Measurements from ENCODE around the gene SCUBE1. TPM values are rescaled to one million over a fixed set of nuclear protein-coding genes. Genes with fewer than 3 reads are reported as not detected.
A peak's percentile ranks its signal among the peaks of the same experiment; 100 is the strongest.

SCUBE1 gene
- total and polyA plus RNA-seq, 4 donors = 1.6 to 7.9 (median 5.0) TPM

- no peaks in the 10 kb centered on the region for H3K27me3 ChIP-seq (ENCODE audit: control insufficient read depth in 3 of 3, insufficient read depth in 3 of 3, low read length in 2 of 3)
- H3K27ac ChIP-seq (ENCODE audit: low read depth in 1 of 2, low read length in 1 of 2) = no peak overlapping the region
- H3K9ac ChIP-seq (ENCODE audit: insufficient read depth in 1 of 2, low read length in 2 of 2) = no peak overlapping the region
- TF ChIP-seq CTCF (IDR thresholded peaks at IDR 0.05; ENCODE audit: control extremely low read depth, extremely low read depth) = no peak
- H3K36me3 ChIP-seq (ENCODE audit: control insufficient read depth in 4 of 4, insufficient read depth in 4 of 4, low read length in 4 of 4) = no peaks in the 10 kb centered on the region
- DNase-seq (no peak), ATAC-seq (ENCODE audit: insufficient read depth, low FRiP score) (no peak)
- no peaks in the 10 kb centered on the region for H3K9me3 ChIP-seq (ENCODE audit: control insufficient read depth in 4 of 4, insufficient read depth in 3 of 4, low read length in 3 of 4)
- H3K4me3 ChIP-seq = no peak overlapping the region
- H3K4me1 ChIP-seq (ENCODE audit: control insufficient read depth in 5 of 5, insufficient read depth in 5 of 5, low read length in 5 of 5) = peaks cover 0 to 13% (median 0%) of the 10 kb centered on the region in 5 donors
Measured at GRCh38 chr22:43191831-43192230, 151.3 kb downstream of the SCUBE1 start.

- DNase-seq (no peak), ATAC-seq (ENCODE audit: insufficient read depth, low FRiP score) (no peak)
- TF ChIP-seq CTCF (IDR thresholded peaks at IDR 0.05; ENCODE audit: control extremely low read depth, extremely low read depth) = no peak
- H3K4me3 ChIP-seq = no peak overlapping the region
- no peaks in the 10 kb centered on the region for H3K36me3 ChIP-seq (ENCODE audit: control insufficient read depth in 4 of 4, insufficient read depth in 4 of 4, low read length in 4 of 4)
- no peak overlapping the region for H3K27ac ChIP-seq (ENCODE audit: low read depth in 1 of 2, low read length in 1 of 2)
- no peaks in the 10 kb centered on the region for H3K9me3 ChIP-seq (ENCODE audit: control insufficient read depth in 4 of 4, insufficient read depth in 3 of 4, low read length in 3 of 4)
- no peaks in the 10 kb centered on the region for H3K27me3 ChIP-seq (ENCODE audit: control insufficient read depth in 3 of 3, insufficient read depth in 3 of 3, low read length in 2 of 3)
- no peak overlapping the region for H3K9ac ChIP-seq (ENCODE audit: insufficient read depth in 1 of 2, low read length in 2 of 2)
- WGBS, 2 donors = 91 to 96% methylated on average over 5 of the region's 5 CpGs
- peaks cover 0 to 20% (median 9%) of the 10 kb centered on the region in 5 donors for H3K4me1 ChIP-seq (ENCODE audit: control insufficient read depth in 5 of 5, insufficient read depth in 5 of 5, low read length in 5 of 5)
Measured at GRCh38 chr22:43188829-43189545, 154.2 kb downstream of the SCUBE1 start.

- no peaks in the 10 kb centered on the region for H3K9me3 ChIP-seq (ENCODE audit: control insufficient read depth in 4 of 4, insufficient read depth in 3 of 4, low read length in 3 of 4)
- TF ChIP-seq CTCF (IDR thresholded peaks at IDR 0.05; ENCODE audit: control extremely low read depth, extremely low read depth) = peak; percentile 38
- 6 to 7% methylated on average over 48 to 59 of the region's 86 CpGs for WGBS, 2 donors
- H3K36me3 ChIP-seq (ENCODE audit: control insufficient read depth in 4 of 4, insufficient read depth in 4 of 4, low read length in 4 of 4) = peaks cover 0 to 3% (median under 1%) of the 10 kb centered on the region in 4 donors
- no peaks in the 10 kb centered on the region for H3K27me3 ChIP-seq (ENCODE audit: control insufficient read depth in 3 of 3, insufficient read depth in 3 of 3, low read length in 2 of 3)
- peak overlapping the region; percentile 80 to 94 for H3K27ac ChIP-seq (ENCODE audit: low read depth in 1 of 2, low read length in 1 of 2)
- H3K4me3 ChIP-seq = peak overlapping the region; percentile 48
- H3K9ac ChIP-seq (ENCODE audit: insufficient read depth in 1 of 2, low read length in 2 of 2) = peak overlapping the region; percentile 46 to 78
- ATAC-seq (ENCODE audit: insufficient read depth, low FRiP score) = peak; percentile 93
- peak; percentile 96 to 99 (median 97) for DNase-seq
- H3K4me1 ChIP-seq (ENCODE audit: control insufficient read depth in 5 of 5, insufficient read depth in 5 of 5, low read length in 5 of 5) = peaks cover 0 to 20% (median 9%) of the 10 kb centered on the region in 5 donors
Measured at GRCh38 chr22:43187171-43188099, 155.7 kb downstream of the SCUBE1 start.
